HG03045 (cell line): Measurements from ENCODE around the gene TRPM7.
"Not testable (repeated sequence)": the region's sequence is repeated elsewhere in the genome, so short reads cannot be mapped to it uniquely, and the experiment has no call there.

Experiments
- ATAC-seq: cut with Tn5 transposase; IDR thresholded peaks from one replicate; pipeline ENCODE4 v1.9.1; 2021; ENCODE audit warnings: mild to moderate bottlenecking, moderate library complexity; ENCODE audit not compliant: unreplicated experiment

Gene TRPM7

GRCh38 chr15:50665938-50666337 is 20.7 kb downstream of the TRPM7 start:
- ATAC-seq: no peak

GRCh38 chr15:50655555-50655954 is 31.0 kb downstream of the TRPM7 start:
- ATAC-seq: no peak

GRCh38 chr15:50653156-50653743 is 33.3 kb downstream of the TRPM7 start:
- ATAC-seq: no peak

- no peak for ATAC-seq
Measured at GRCh38 chr15:50652671-50653070, 33.9 kb downstream of the TRPM7 start.

- no peak for ATAC-seq
Measured at GRCh38 chr15:50641318-50641717, 45.3 kb downstream of the TRPM7 start.

- ATAC-seq: no peak
Measured at GRCh38 chr15:50636146-50636545, 50.5 kb downstream of the TRPM7 start.

GRCh38 chr15:50633653-50634052 is 52.9 kb downstream of the TRPM7 start:
- ATAC-seq: no peak

GRCh38 chr15:50628421-50628820 is 58.2 kb downstream of the TRPM7 start:
- ATAC-seq: no peak

GRCh38 chr15:50627351-50628055 is 59.1 kb downstream of the TRPM7 start:
- no peak for ATAC-seq

- no peak for ATAC-seq
Measured at GRCh38 chr15:50624616-50625168, 61.9 kb downstream of the TRPM7 start.

GRCh38 chr15:50622361-50622943 is 64.1 kb downstream of the TRPM7 start:
- not testable (repeated sequence) for ATAC-seq

GRCh38 chr15:50616960-50617359 is 69.6 kb downstream of the TRPM7 start:
- not testable (repeated sequence) for ATAC-seq

GRCh38 chr15:50616554-50616953 is 70.0 kb downstream of the TRPM7 start:
- not testable (repeated sequence) for ATAC-seq

- ATAC-seq: no peak
Measured at GRCh38 chr15:50613600-50613999, 73.0 kb downstream of the TRPM7 start.

- ATAC-seq: no peak
Measured at GRCh38 chr15:50607129-50607528, 79.5 kb downstream of the TRPM7 start.

- no peak for ATAC-seq
Measured at GRCh38 chr15:50605462-50605861, 81.1 kb downstream of the TRPM7 start.

GRCh38 chr15:50602028-50602427 is 84.6 kb downstream of the TRPM7 start:
- not testable (repeated sequence) for ATAC-seq

- ATAC-seq: no peak
Measured at GRCh38 chr15:50594311-50594710, 92.3 kb downstream of the TRPM7 start.

GRCh38 chr15:50593761-50594160 is 92.8 kb downstream of the TRPM7 start:
- no peak for ATAC-seq

- no peak for ATAC-seq
Measured at GRCh38 chr15:50590288-50590687, 96.3 kb downstream of the TRPM7 start.

GRCh38 chr15:50577492-50577891 is 109.1 kb downstream of the TRPM7 start:
- ATAC-seq: no peak

GRCh38 chr15:50576166-50576565 is 110.4 kb downstream of the TRPM7 start:
- no peak for ATAC-seq
